H1 (cell line): ENCODE results near the gene SMIM1. TPM values are rescaled to one million over a fixed set of nuclear protein-coding genes. Genes with fewer than 3 reads are reported as not detected.

Experiments used
- EZH2 ChIP-seq: fragments of 200-600 bp; sonication (generic); IDR thresholded peaks from 2 replicates; pipeline ENCODE4 v1.7.1; 2012; ENCODE audit warnings: low read depth, mild to moderate bottlenecking, moderate library complexity, low read length, inconsistent platforms; ENCODE audit not compliant: severe bottlenecking
- SAP30 ChIP-seq: fragments of 300-600 bp; sonication (generic); IDR thresholded peaks from 2 replicates; pipeline ENCODE4 v1.7.1; 2012; ENCODE audit warnings: low read length, moderate library complexity, mild to moderate bottlenecking, inconsistent platforms; ENCODE audit not compliant: insufficient read depth, insufficient replicate concordance
- SIX5 ChIP-seq: IDR thresholded peaks from 2 replicates; pipeline ENCODE4 v1.6.1; 2011; ENCODE audit warnings: mild to moderate bottlenecking, low read depth, low read length
- TCF12 ChIP-seq: IDR thresholded peaks from 2 replicates; pipeline ENCODE4 v1.6.1; 2011; ENCODE audit warnings: low read depth, mild to moderate bottlenecking, low read length
- YY1 ChIP-seq: IDR thresholded peaks from 2 replicates; pipeline ENCODE4 v1.6.1; 2011; ENCODE audit warnings: low read depth, mild to moderate bottlenecking, low read length
- polyA plus RNA-seq, 7 experiments: library from polyadenylated mRNA; depleted of rRNA in 3 of 7; stranded (reverse) in 5 of 7; unstranded in 2 of 7; fragments of >200 nt in 5 of 7; fragments of 200-250 nt in 2 of 7; gene quantifications; 1 replicate in 5 of 7; 2 replicates in 1 of 7; 4 replicates in 1 of 7; pipeline versions ENCODE4 v1.2.1 to v1.2.3, GENCODE V29; 2011 to 2013; ENCODE audit warnings: missing spikeins in 2 of 7, mixed read lengths in 2 of 7
- total RNA-seq: library from RNA; stranded (reverse); fragmentation: NEBNext Ultra II Directional; extraction: Animal tissue kit (Norgen Biotek cat#: 25700); gene quantifications from 2 replicates; pipeline ENCODE4 v1.2.1, GENCODE V29; 2021
- TF ChIP-seq, protein P1 (sequence below): IDR thresholded peaks from 2 replicates; pipeline ENCODE4 v1.6.1; 2011; ENCODE audit warnings: low read length, improper control_type of control experiment

The SMIM1 gene
- total and polyA plus RNA-seq, 2 of the 8 experiments (the other 6 are each of a cell fraction or from before 2014, with no cell fraction given): 7.7 to 9.7 TPM

DNA sequence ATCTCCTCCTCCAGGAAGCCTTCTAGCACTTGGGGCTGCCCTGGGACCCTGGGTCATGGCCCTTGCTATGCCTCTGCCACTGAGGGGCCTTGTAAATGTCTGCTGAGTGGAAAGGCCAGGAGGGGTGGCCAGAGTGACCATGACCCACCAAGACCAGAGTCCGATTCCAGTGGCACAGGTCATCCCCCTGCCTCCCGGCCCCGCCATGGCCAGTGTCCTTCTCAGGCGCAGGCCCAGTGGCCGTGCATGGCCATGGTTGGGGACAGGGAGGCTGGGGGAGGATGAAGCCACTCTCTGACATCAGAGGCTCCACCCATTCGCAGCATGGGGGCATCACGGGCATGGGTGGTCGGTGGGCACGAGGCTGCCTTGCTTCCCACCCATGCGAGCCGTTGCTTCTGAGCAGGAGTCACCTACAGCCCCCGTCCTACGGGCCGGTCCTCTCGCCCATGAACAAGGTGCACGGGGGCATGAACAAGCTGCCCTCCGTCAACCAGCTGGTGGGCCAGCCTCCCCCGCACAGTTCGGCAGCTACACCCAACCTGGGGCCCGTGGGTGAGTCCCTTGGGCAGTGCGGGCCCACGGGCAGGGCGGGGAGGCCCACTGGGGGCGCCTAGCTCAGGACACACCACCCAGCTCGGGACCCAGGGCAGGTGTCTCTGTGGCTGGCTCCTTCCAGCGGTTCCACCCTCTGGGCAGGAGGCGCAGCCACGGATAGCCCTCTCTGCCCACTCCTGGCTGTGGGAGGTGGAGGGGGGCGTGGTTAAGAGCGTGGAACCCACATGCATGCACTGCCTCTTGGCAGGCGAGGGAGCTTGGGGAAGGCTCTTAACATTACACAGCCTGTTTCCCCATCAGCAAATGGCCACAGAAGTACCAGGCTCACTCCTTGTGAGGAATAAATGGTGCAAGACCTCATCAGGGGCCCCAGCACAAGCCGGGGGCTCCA is 42.7 kb upstream of the SMIM1 start (continued):
- TF ChIP-seq SAP30: no peak
- no peak for TF ChIP-seq TCF12
- TF ChIP-seq, protein P1, sequence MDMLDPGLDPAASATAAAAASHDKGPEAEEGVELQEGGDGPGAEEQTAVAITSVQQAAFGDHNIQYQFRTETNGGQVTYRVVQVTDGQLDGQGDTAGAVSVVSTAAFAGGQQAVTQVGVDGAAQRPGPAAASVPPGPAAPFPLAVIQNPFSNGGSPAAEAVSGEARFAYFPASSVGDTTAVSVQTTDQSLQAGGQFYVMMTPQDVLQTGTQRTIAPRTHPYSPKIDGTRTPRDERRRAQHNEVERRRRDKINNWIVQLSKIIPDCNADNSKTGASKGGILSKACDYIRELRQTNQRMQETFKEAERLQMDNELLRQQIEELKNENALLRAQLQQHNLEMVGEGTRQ: no peak
- no peak for TF ChIP-seq EZH2
- no peak for TF ChIP-seq SIX5
- no peak for TF ChIP-seq YY1
- TF ChIP-seq, all 59 proteins: peak for 0
